Fibroblast of peridontal ligament (primary cell): ENCODE results near the gene SFI1.
"Not testable (repeated sequence)": the region's sequence is repeated elsewhere in the genome, so short reads cannot be mapped to it uniquely, and the experiment has no call there.

Experiments used
- DNase-seq: peaks from one replicate; pipeline ENCODE4 v3.0.0-alpha.2; 2010; ENCODE audit errors: extremely low read depth

The SFI1 gene, protein sequence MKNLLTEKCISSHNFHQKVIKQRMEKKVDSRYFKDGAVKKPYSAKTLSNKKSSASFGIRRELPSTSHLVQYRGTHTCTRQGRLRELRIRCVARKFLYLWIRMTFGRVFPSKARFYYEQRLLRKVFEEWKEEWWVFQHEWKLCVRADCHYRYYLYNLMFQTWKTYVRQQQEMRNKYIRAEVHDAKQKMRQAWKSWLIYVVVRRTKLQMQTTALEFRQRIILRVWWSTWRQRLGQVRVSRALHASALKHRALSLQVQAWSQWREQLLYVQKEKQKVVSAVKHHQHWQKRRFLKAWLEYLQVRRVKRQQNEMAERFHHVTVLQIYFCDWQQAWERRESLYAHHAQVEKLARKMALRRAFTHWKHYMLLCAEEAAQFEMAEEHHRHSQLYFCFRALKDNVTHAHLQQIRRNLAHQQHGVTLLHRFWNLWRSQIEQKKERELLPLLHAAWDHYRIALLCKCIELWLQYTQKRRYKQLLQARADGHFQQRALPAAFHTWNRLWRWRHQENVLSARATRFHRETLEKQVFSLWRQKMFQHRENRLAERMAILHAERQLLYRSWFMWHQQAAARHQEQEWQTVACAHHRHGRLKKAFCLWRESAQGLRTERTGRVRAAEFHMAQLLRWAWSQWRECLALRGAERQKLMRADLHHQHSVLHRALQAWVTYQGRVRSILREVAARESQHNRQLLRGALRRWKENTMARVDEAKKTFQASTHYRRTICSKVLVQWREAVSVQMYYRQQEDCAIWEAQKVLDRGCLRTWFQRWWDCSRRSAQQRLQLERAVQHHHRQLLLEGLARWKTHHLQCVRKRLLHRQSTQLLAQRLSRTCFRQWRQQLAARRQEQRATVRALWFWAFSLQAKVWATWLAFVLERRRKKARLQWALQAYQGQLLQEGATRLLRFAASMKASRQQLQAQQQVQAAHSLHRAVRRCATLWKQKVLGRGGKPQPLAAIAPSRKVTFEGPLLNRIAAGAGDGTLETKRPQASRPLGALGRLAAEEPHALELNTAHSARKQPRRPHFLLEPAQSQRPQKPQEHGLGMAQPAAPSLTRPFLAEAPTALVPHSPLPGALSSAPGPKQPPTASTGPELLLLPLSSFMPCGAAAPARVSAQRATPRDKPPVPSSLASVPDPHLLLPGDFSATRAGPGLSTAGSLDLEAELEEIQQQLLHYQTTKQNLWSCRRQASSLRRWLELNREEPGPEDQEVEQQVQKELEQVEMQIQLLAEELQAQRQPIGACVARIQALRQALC

DNA sequence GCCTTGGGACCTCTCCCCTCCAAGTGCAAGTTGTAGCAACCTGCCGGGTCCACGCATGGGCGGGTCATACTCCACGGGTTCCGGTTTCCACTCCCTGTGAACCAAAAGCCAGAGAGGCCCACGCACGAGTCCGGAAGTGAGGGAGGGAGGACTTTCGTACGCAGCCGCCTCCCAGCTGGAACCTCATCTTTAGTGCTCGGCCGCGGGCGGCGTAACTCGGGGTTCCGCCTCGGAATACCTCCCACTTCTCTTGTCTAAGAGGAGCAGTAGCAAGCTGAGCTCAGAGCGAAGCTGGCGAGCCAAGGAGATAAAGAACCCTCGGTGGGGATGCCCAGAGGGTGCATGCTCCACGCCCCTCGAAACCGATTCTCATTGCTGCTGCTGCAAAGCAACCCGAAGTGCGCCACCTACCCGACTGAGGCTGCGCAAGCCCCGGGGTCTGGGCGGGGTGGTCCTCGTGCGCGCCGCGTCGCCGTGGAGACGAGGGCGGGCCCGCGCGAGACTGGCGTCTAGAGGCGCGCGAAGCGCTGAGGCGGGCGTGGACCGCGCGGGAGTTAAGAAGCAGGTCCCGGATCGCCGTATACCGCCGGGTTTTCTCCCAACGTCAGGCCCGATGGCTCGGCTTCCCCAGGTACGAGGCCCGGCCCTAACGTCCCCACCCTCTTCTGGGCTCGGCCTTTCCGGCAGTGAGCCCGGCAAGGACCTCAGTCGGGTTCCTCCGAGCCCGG lies at the start of gene SFI1:
Gene SFI1 (plus strand): TSS at position 530 of the 728 bp plus-strand sequence. CDS start 11,749 bp downstream, outside the sequence.
- peak; percentile 83 for DNase-seq

DNA sequence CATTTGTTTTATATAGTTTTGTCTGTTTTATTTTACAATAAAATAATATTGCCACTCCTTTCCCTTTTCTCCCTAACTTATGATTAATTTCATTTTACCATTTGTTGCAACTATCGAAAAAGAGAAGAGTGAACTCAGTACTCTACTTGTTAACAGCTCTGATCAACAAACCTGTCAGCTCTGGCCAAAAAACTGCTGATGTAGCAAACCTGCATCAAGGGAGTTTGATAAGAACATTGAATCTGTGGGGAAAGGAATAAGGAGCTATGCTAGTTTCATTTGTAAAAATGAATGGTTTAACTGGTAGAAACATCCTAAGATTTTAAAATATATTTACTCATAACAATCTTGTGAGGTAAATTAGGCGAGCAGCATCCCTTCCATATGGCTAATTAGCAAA lies 49.6 kb upstream of the SFI1 start:
- DNase-seq, result no peak

DNA sequence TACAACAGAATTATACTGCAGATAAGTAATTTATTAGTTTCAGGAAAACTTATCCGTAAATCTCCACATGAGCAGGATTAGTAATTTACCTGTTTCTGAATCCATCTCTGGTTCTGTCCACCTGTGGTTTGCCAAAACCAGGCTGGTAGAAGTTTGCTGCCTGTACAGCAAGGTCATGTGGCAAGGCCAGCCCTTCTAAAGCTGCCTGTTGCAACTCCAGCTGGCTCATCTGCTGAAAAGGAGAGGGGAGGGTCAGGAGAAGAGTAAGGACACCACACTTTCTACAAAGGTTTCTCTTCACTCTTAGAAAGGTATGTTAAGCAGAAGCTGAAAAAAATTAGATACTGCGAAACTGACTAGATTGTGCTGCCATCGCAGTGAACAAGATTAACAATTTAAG lies 49.0 kb upstream of the SFI1 start:
- no peak for DNase-seq

DNA sequence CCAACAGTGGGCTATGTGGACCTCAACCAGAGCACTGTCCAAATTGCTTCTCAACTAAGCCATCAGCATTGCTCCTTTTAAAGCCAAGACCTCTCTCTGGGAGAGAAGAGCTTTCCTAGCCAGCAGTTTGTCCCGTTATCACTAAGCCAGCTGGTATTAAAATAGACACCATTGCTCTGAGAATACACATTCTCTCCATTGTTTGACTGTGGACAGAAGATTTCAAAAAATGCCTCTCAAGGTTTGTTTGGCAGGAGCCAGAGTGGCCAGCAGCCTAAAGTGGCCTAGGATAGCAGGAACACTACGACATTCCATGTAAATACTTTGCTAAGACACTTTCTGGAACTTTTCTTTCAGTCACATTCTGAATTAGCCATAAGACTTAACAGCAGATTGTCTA lies 48.0 kb upstream of the SFI1 start:
- no peak for DNase-seq

DNA sequence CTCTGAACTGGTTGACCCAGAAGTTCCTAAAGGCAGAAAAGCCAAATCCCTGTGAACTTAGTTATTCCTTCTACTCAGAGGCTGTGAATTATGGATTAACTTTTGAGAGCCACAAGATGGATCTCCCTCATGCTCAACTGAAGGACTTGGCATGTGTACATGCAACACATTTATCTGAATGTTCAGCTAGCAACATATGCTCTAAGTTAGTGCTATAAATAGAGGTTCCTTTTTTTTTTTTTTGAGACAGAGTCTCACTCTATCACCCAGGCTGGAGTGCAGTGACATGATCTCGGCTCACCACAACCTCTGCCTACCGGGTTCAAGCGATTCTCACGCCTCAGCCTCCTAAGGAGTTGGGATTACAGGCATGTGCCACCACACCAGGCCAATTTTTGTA lies 46.8 kb upstream of the SFI1 start:
- peak; percentile 25 for DNase-seq

DNA sequence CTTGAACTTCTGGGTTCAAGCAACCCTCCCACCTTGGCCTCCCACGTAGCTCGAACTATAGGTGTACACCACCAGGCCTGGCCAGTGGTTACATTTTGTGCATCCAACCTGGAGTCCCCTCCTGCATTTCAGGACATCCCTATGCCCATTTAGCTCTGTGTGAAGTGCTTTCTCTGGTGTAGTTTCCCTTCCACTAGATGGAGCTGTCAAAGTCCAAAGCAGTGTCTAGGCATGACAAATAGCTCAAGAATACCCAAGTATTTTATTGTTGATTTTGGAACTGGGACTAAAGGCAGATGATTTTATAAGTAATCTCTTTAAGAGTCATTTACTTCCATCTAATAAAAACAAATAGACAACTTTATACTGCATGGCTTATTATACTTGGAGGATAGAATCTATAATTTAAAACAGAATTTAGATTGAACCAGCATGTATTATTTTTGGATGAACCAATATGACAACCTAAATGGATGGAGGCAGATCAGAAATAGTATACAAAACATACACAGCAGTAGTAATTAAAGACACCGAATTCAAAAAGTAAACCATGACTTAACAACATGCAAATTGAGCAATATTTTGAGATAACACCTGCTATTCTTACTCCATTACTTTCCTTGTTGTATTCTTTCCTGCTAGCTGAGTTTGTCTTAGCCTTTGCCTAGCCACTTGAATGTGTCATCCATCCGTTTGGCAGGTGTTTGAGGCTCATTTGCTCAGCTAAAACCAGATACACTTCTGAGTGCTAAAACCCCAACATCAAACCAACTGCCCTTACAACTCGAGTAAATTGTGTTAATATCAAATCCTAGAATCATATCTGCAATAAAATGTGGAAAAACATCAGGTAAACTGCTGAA lies 44.4 kb upstream of the SFI1 start:
- DNase-seq, result peak; percentile 67

DNA sequence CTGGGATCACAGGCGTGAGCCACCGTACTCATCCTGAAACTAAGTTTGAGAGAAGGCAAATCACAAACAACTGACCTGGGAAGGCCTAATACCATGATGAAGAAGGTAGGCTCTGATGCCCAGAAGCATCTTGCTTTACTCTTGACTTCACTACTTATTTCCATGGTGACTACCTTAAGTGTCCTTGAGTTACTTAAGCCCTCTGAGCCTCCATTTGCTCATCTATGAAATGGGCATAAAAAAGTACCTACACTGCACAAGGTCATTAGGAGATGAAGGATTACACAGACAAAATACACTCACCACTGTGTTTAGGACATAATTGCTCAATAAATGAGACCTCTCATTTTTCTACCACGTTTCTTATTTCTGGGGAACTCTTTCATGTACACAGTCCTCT lies 34.6 kb upstream of the SFI1 start:
- DNase-seq, result no peak

DNA sequence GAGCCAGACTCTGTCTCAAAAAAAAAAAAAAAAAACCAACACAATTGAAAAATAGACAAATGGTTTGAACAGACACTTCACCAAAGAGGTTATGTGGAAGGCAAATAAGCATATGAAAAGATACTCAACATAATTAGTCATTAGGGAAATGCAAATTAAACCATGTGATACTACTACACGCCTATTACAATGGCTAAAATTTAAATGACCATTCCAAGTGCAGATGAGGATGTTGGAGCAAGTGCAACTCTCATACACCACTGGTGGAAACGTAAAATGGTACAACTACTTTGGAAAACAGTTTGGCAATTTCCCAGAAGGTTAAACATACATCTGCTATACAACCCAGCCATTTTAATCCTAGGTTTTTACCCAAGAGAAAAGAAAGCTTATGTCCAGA lies 31.0 kb upstream of the SFI1 start:
- no peak for DNase-seq

DNA sequence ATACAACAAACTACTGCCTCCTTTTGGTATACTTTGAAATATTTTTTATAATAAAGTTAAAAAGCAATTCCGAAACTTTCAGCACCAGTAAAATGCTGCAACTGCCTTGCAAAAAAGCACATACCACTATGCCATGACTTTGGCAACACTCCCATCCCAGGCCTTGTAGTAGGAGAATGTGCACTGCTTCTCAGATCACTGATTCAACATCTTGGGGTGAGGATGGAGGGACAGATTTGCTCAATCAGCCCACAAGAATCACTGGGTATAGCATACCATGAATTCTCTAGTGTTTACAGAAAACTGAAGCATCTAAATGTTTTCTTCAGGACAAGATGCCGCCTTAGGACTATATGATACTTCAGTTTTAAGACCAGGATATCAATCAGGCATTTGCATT lies 21.6 kb upstream of the SFI1 start:
- peak; percentile 94 for DNase-seq

DNA sequence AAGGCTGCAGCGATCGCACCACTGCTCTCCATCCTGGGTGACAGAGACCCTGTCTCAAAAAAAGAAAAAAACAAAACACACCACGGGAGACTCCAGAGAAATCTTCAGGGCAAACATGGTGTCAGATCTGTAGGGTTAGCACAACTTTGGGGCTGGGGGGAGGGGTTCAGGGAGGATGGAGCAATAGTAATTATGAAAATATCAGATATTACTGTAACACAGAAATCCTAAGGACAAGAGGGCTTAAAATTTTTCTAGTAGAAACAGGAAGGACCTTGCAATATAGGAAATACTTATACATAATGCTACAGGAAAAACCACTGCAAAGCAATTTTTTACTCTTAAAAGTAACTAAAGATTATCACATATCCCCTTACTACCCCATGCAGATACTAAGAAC lies 20.5 kb upstream of the SFI1 start:
- no peak for DNase-seq

DNA sequence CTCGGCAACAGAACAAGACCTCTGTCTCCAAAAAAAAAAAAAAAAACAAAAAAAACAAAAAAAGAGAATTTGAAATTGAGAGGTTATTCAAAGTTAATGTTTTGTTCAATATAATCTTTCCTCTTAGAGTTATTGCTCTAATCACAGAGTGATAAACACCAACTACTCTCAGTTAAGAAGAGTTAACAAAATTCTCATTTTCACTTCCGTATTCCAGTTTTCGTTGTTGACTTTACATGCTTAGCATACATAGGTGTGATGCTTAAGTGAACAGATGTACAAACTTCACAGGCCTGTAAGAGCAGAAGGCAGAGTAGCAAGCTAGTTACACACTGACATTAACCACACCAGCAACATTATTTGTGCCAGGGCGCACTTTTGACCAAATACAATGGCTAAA lies 19.0 kb upstream of the SFI1 start:
- DNase-seq, result no peak

DNA sequence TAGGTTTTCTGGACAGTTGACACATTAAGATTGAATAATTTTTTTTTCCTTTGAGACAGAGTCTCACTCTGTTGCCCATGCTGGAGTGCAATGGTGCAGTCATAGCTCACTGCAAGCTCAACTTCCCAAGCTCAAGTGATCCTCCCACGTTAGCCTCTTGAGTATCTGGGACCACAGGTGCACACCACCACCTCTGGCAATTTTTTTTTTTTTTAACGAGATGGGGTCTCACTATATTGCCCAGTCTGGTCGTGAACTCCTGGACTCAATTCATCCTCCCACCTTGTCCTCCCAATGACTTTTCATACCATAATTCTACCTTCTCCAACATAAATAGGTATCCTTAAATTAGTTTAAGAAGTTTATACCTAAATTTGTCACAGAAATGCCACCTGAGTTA lies 15.2 kb upstream of the SFI1 start:
- DNase-seq, result no peak

DNA sequence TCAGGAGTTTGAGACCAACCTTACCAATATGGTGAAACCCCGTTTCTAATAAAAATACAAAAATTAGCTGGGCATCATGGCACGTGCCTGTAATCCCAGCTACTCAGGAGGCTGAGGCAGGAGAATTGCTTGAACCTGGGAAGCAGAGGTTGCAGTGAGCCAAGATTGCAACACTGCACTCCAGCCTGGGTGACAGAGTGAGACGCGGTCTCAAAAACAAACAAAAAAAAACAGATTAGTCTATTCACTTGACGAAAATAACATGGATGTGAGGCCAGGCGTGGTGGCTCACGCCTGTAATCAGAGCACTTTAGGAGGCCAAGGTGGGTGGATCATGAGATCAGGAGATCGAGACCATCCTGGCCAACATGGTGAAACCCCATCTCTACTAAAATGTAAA lies 13.9 kb upstream of the SFI1 start:
- not testable (repeated sequence) for DNase-seq

DNA sequence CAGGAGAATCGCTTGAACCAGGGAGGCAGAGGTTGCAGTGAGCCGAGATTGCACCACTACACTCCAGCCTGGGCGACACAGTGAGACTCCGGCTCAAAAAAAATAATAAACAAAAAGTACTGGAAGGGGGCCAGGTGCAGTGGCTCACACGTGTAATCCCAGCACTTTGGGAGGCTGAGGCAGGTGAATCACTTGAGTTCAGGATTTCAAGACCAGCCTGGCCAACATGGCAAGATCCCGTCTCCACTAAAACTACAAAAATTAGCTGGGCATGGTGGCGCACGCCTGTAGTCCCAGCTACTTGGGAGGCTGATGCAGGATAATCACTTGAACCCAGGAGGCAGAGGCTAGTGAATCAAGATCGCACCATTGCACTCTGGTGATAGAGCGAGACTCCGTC lies 10.0 kb upstream of the SFI1 start:
- DNase-seq, result not testable (repeated sequence)

DNA sequence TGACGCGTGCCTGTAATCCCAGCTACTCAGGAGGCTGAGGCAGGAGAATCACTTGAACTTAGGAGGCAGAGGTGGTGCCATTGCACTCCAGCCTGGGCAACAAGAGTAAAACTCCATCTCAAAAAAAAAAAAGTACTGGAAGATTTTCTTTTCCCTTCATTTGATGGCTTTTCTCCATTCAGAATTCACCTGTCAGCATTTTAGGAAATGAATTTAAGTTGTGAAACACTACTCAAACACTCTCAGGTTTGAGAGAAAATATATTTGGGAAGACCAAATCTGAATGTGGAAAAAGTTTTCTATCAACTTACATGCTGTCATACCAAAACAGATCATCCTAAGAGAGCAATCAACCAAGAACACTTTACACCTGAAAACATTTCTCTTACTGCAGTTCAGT lies 9.4 kb upstream of the SFI1 start:
- DNase-seq, result no peak

DNA sequence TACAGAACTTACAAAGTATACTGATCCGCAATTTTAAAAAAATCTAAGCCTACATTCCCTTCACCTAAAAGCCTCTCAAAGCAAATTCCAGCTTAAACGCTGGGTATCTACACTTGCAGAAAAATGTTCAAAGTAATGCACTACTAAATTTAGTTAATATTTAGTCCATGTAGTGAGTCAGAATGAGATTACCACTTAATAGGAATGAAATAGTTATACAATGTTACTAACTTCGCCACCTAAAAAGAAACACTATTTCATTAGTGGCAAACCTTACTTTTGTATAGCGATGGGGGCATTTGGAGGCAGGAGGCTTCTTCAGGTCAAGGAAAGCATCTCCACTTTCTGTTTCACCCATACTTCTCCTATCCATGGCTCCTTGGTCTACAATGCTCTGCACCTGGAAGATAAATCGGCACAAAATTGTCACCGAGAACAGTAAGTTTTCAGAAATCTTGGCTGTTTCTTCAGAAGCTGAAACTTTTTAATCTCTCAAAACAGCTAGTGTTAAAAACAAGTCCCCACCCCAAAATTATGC lies 7.9 kb upstream of the SFI1 start:
- DNase-seq, result no peak

DNA sequence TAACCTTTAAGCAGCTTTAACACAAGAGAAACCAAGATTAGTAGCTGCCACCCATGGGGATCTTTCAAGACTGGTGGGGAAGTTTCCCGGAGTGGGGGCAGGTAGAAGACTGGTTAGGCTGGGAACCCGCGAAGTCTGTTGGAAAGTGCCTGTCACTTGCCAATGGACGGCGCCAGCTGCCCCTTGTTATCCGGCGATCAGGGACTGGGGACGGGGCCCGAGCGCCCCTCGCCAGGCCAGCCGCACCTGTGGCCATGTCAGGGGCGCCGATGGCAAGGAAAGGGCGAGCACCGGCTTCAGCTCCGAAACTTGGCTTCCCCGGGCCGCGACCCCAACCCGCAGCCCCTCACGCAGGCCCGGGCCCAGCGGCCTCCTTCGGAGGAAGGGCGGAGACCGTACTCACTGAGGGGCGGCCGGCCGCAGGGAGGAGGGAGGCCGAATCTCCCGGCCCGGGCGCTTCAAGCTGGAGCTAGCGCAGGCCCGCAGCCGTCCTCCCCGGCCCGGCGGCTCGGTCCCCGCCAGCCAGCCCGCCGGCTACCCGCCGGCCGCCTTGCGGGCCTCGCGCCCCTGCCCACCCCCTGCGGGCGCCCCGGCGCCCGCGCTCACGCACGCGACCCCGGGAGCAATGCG lies 7.2 kb upstream of the SFI1 start:
- peak; percentile 6 for DNase-seq

DNA sequence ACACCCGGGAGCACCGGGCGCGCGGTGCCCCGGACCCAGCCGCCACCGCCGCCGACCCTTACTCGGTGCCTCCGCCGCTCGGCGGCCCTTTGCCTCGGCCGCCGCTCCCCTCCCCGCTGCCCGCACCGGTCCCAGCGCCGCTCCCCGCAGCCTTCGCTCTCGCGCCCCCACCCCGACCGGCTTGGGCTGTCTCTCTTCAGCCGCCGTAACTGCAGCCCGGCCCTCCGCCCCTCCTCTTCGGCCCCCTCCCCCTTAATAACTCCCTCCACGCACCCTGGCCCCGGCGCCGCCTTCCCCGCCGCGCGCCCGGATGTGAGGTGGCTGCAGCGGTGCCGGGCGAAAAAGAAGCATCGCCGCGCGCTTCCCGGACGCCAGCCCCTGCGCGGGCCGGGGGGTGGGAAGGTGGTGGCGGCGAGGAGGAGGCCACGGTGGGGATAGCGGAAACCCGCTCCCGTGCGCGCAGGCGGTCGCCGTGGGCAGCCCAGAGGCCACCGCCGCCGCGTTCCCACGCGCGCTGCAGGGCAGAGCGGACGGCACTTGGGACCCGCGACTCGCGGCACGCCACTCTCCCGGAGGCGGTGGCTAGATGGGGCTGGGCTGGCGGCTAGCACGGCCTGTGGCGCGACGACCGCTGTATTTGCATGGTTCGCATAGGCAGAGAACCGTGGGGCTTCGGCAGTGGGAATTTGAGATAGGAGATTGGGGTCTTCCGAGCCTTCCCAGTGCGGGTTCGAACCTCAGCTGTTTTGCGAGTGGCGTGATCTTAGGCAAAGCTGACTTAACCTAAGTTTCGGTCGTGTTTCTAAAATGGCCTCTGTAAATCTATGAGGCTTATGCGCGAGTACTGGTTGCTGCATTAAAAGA lies 6.5 kb upstream of the SFI1 start, which contains the start of gene EIF4ENIF1:
Gene EIF4ENIF1 (minus strand): TSS at position 211 of the 864 bp plus-strand sequence. CDS start 1,124 bp downstream, outside the sequence.
- peak; percentile 74 for DNase-seq

DNA sequence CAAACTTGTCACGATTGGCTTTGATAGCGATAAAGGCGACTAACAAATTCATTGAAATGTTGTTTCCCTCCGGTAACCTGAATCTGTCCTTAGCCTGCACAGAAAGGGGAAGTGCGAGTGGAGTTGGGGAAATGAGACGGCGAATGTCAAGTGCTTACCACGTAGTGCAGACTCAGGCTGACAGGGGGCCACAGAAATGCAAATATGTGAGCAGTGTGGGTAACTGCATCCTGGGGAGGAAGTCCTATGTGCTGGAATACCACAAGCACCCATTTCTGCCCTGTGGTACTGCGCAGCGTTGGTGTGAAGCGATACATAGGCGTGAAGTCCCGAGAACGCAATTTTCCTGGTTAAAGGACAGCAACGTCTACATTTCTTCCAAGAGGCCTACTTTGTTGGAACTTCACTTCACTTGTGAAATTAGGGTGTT lies 5.8 kb upstream of the SFI1 start:
- peak; percentile 67 for DNase-seq
